Islet of Langerhans (tissue), 1 donor: ENCODE data around the gene MED15.

ENCODE experiments used
- FAIRE-seq: peaks from one replicate; lab custom pipeline; 2011; peaks lifted over from hg19 to GRCh38; lab: Jason Lieb, UNC

MED15 gene

DNA sequence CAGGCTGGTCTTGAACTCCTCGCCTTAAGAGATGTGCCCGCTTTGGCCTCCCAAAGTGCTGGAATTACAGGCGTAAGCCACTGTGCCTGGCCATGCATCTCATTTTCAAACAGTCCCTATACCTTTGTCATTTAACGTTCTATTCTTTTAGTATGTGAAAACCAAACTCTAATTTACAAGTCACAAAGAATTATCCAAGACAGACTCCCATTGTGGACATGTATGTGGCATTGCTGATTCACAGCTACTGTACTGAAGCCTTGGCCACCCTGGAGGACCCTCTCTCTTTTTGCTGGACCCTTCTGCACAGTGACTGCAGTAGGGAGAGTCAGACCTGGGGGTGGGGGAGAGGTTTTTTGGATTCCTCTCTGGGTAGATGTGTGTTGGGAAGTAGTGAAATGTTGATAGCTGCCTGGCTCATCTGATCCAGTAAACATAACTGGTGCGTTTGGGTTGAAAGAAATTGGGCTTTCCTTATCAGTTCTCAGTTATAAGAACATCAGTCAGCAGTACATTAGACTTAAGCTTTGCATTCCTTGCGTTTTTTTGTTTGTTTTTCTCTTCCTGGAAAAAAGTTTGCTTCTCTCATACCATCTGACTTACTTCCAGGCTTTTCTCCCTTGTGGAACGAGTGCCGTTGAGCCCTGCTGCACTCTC is 65.9 kb downstream of the MED15 start:
- FAIRE-seq, result no peak

DNA sequence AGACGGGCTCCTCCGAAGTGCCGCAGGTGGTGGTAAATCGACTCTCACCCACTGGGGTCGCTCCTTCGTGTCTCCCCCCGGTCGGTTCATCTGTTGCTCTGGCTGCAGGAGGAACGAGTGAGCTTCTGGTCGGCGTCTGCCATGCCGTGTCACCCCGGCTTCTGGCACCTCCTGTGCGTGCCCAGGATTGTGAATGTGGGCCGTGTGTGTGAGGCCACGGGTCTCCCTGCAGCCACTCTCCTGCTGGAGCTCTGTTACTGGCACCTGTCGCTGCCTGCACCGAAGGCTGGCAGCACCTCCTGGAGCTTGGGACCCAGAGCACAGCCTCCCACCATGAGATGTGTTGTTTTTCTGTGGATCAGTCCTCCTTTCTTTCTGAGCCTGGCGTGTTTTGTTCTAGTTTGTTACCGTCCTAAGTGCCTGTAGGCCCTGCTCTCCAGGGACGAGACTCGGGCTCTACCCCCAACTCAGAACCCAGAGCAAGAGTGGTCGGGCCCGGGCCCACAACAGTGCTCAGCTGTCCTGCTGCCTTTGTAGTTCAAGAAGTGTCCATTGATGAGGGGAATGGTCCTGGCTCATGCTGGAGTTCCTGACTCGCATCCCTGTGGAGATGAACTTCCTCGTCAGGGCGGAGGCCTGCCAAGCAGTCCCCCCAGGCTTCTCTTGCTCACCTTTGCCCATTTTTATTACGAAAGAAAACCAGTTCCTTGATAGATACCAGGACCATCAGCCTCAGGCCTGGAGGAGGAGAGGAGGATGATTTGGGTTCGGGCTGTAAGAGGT is 66.6 kb downstream of the MED15 start:
- FAIRE-seq, result no peak

DNA sequence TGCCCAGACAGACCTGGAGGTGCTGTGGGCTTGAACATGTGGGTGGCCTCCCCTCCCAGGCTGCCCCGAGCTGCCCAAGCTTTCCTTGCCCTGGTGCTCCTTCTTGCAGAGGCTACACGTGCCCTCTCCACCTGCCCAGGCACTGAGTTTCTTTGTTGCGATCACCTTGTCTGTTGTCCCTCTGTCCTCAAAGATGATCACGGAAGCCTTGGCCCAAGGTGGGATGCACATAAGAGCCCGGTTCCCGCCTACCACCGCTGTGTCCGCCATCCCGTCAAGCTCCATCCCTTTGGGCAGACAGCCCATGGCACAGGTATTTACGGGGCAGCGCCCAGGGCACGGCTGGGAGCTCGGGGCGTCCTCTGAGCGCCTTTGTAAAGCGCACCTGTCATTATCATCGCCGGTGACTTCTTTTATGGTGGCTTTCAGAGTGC is 67.5 kb downstream of the MED15 start:
- FAIRE-seq, result no peak

DNA sequence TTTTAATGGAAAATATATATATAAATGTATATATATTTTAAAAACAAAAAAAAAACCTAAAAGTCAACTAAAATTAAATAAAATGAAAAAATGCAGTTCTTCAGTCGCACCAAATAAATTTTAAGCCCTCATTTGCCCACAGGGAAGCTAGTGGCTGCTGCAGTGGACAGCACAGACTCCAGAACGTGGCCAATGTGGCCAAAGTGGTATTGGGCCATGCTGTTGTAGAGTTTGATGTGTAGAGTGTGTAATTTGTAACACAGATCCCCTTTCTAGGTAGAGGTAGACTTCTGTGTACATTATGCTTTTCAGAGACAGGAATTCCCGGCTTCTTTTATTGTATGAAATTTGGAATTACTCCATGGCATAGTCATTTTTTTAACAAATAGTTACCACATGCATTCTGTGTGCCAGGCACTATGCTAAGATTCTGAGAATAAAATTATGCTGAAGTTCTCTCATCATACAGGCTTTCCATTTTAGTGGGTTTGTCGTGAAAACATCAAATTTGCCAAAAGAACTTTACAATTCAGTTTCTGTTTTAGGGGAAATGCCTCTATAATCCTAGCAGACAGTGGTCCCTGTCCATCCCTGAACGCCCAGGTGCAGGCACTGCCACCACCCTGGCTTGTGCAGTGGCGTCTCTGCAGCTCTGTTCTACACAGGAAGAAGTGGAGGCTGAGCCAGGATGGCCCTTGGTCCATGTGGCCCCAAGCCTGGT is 68.5 kb downstream of the MED15 start:
- no peak for FAIRE-seq

DNA sequence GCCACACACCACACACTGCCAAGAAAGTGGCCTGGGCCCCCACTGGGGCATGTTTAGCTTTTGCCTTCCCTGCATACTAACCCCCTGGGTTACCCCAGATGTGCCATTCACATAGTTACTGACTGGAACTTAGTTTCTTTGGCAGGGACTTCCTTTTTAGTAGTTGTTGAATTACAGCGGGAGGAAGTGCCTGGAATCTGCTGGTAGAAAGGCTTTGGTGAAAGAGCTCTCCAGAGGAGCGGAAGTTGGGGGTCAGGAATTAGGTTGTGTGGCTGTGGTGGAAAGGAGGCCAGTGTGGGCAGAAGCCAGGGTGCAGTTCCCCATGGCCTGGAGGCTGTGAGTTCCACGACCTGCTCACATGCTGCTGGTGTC is 69.0 kb downstream of the MED15 start:
- no peak for FAIRE-seq

DNA sequence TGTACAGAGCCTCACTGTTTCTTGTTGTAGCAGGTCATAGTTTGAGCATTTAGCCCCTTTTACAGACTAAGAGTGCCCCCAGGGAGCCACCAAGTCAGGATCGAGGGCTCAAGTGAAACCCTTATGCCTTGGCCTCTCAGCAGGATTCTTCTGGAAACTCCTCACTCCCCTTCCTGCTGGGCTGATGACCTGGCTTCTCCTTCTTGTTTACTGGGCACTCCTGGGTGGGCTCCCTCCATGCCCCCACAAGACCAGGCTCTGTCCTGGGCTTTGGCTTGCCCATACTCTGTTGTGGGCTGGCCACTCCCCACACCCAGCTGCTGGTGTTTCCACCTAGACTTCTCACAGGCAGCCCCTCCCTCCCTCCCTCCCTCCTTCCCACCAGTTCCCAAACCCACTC is 69.6 kb downstream of the MED15 start:
- FAIRE-seq, result no peak

DNA sequence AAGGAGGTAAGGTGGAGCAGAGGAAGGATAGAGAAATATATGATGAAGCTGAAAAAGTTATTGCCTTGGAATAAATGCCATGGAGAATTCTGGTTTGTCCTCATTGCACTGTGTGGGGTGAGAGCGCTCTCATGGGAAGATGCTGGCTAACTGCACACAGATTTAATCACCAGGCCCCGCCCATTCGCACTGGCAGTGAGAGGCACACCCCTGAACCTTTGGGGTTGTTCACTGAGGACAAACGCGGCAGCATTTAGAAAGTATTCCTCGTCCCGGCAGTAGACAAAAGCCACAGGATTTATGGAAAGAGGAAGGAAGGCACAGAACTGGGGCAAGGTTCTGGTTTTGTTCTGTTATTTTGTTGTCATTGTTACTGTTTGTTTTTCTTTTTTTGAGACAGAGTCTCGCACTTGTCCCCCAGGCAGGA is 70.2 kb downstream of the MED15 start:
- FAIRE-seq, result no peak

DNA sequence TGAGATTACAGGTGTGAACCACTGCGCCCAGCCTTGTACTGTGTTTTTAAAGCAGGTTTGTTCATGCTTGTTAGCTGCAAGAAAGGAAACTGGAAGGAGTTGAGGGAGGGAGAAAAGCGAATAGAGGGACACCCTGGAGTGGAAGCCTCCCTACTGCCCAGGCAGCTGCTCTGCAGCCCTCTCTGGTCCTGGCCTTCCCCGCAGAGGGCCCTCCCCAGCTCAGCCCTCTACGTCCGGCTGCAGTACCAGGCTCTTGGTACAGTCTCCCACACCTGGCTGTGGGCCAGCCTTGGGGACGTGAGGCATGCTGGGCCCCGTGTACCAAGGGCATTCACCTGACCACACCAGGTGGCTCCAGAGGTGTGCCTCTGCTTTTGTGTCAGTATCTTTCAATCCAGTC is 70.8 kb downstream of the MED15 start:
- no peak for FAIRE-seq

DNA sequence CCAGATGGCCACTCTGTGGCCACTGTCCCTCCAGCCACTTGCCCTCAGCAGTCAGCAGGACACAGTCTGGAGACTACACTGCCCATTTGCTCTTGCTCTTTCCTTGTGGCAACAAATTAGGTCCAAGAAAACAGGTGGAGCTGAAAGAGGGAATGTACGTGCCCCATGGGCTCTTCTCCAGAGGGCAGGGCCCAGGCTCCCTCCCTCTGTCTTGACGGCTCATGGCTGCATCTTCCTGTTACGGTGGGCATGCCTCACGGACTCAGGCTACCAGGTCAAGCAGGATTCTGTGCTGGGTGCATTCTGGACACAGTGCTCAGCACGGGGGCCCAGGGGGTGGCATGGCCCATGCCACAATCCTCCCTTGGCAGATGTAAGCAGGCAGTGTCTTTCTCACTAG is 71.3 kb downstream of the MED15 start:
- FAIRE-seq, result no peak

DNA sequence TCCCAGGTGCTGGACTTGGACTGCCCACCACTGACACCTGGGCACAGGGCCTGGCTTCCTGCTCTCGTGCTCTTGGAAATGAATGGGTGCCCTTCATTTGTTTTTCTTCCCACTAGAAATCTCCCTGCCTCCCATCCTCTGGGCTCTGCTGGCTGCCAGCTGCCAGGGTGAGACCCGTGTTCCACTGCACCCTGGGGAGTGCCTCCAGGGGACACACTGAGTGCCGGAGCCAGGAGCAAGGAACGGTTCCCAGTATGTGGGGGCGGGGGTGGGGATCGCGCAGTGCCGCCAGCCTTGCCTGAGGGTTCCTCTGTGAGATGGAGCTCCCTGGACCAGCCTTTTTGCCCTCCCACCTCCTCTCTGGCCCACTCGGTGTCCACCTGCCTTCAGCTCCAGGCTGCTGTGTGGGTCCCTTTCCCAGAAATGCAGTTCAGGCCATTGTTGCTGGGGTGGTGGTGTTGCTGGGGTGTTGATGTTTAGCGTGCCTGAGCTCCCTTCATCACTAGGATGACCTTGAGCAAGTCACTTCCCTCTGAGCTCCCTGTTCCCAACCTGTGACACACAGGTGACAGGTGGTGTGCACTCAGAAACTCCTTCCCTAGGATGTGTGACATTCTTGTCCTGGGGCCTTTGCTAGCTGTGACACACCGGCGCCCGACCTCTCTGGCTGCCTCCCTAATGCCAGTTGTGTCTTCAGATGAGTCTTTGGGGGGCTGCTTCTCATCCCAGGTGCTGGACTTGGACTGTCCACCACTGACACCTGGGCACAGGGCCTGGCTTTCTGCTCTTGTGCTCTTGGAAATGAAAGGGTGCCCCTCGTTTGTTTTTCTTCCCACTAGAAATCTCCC is 72.1 kb downstream of the MED15 start:
- no peak for FAIRE-seq

DNA sequence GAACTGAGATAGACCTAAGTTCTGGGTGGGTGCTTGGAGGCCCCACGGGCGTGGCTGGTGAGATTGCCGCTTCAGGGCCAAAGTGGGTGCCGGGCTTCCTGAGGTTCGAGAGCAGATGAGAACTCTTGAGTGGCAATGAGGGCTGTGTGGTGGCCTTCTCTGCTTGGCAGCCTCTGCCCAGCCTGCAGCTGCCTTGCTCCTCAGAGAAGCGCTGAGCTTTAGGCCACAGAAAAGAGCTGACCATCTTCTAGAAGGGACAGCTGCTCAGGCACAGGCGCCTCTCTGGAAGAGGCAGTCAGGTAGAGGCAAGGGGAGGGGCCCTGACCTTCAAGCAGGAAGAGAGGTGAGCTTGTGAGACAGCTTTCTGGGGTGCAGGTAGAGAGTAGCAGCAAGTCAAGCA is 72.8 kb downstream of the MED15 start:
- FAIRE-seq, result no peak

DNA sequence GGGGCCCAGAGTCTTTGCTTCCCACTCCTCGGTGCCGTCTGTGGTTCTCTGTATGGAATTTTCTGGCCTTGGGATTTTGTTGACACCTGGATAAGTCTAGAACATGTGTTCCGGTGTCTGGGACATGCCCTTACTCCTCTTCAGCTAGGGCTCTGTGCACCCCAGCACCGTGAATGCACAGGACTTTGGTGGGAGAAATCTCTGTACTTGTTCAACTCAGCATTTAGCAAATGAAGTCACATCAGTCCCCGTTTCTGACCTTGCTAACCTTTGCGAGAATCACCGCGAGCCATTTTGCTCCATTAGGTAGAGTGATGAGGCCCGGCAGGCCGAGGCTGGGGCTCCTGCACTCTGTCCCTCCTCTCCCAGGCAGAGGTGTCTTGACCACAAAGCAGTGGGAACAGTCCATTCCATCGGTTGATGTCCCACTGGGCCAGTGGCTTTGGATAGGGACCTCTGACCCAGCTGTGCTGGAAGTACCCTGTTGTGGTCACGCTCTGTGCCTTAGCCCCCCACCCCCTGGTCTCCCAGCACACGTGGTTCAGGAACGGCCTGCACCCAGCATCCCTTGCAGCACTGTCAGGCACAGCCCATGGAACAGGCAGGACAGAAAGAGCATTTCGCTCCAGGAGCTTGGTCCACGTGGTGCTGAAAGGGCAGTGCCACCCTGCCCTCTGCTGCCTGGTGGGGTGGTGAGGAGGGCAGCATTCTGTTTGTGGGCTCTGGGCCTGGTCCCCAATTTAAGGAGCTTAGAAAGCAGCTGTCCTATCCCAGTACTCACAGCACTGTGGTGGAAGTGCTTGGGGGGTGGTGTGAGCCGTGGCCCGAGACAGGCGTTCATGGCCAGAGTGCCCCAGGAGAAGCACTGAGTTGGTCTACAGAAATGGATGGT is 73.4 kb downstream of the MED15 start:
- FAIRE-seq, result no peak

DNA sequence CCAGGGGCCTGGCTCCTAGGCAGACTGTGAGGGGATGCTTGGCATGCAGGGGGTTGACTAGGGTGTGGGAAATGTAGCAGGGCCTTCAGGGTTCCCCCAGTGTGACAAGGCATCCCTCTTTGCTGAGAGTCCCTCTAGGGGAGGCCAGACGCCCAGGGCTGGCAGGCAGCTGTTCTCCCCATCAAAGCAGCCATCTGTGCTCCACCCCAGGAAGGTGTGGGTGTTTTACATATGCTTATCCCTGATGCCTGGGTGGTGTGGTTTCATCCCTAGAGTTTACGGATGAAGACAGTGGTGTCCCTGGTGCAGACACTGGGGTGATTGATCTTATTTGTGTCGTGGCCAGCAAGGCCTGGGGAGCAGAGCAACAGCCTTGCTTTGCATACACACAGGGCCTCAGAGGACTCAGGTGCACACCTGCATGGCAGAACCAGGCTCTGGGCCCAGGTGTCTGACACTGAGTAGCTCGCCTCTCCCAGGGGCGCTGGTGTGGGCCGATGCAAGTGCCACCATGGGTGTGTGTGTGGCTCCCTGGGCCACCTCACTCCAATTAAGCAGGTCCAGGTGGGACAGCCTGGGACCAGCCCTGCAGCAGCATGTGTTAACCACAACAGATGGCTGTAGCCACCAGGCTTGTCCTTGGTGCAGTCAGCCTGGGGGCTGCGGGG is 74.2 kb downstream of the MED15 start:
- FAIRE-seq, result no peak

DNA sequence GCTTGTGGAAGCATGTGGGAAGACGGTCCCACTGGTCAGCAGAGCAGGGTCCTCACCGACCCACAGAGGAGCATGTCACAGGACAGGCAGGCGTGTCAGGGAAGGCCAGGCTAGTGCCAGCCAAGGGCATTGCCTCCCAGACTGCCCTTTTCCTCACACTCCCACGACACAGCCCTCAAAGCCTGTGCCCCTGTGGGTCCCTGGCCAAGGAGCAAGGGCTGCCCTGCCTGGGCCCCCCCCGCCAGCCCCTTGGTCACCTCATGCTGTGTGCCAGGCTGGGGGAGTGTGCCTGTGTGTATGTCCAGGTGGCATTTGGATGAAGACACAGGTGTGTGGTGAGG is 74.7 kb downstream of the MED15 start:
- FAIRE-seq, result no peak

DNA sequence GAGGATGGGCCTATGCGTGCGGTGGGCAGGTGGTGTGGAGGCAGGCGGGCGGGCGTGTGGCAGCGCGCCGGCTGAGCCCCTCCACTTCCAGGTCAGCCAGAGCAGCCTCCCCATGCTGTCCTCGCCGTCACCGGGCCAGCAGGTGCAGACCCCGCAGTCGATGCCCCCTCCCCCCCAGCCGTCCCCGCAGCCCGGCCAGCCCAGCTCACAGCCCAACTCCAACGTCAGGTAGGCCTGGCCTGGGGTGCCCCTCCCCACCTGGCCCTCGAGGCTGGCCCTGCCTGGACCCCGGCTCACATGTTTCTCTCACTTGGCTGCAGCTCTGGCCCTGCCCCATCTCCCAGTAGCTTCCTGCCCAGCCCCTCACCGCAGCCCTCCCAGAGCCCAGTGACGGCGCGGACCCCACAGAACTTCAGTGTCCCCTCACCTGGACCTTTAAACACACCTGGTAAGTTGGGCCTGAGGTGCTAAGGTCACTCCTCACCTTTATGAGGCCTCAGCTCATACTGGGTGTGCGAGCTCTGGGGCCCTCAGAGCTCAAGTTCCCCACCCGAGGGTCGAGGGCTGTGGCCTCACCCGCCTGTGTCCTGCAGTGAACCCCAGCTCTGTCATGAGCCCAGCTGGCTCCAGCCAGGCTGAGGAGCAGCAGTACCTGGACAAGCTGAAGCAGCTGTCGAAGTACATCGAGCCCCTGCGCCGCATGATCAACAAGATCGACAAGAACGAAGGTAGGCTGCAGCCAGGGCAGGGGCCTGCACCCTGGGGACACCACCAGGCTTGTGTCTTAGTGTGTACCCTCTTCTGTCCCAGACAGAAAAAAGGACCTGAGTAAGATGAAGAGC is 75.3 kb downstream of the MED15 start:
- no peak for FAIRE-seq

DNA sequence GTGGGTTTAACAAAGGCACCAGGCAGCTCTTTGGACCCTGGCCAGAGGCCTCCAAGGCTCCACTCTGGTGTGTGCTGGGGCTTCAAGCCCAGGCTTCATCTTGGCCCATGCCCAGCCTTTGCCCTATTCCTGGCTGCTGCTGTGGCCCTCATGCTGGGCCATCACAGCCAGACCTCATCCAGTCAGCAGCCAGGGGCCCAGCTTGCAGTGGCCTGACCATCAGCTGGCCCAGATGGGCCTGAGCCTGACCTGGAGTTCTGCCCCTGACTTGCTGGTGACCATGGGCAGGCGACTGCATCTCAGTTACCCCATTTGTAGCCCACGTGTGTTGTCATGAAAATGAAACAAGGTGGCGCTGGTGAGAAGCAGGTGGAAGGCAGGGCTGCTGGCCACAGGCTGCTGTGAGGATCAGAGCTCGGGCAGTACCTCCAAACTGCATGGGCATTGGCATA is 76.1 kb downstream of the MED15 start:
- no peak for FAIRE-seq

DNA sequence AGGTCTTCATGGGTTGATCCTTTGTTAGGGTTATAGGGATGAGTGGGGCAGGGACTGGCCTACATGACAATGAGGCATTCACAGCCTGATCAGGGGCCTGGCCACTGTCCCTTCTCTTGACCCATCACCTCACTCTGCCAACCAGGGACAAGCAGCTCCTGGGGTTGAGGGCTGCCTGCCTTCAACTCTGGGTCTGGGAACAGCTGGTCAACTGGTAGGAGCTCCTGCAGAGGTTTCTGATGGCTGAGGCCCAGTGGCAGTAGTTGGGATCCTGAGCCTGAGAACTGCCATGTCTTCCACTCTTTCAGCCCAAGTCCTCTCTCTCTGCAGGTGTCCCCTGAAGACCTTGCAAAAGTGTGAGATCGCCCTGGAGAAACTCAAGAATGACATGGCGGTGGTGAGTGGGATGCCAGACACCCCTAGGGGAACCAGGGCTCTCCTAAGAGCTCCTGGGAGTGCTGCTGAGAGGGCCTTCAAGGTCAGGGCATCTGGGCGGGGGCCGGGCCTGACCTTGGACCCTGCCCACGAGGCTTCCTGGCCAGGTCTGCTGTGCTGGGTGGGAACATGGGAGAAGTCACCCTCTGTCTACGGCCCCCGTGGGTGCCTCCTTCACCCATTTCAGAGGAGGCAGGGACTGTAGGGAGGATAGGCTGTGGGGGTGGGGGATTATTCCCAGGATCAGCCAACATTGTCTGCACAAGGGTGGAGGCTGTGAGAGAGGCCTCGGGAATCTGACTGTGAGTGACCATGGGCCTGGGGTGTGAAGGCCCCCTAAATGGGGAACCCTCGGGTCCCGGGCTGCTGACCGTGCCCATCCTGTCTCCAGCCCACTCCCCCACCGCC is 76.8 kb downstream of the MED15 start:
- no peak for FAIRE-seq

DNA sequence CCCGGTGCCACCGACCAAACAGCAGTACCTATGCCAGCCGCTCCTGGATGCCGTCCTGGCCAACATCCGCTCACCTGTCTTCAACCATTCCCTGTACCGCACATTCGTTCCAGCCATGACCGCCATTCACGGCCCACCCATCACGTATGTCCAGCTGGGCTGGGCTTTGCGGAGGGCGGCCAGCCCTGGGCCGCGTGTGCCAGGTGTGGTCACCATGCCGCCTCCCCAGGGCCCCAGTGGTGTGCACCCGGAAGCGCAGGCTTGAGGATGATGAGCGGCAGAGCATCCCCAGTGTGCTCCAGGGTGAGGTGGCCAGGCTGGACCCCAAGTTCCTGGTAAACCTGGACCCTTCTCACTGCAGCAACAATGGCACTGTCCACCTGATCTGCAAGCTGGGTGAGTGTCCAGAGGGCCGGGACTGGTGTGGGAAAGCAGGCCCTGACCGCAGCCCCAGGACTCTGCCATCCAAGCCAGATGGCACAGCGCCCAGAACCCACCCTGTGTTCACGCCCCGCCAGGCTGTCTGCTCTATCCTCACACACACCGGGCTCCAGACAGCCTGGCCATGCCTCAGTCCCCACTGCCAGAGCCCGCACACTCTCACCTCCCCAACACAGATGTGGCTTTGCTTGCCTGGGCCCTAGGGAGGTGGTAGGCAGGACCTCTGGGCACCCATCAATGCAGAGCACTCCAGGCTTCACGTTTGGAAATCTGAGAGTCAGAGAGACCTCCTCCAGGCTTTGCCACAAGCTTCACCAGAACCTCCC is 77.6 kb downstream of the MED15 start:
- FAIRE-seq, result no peak
